LHCN-M2 (cell line): Measurements from ENCODE around the gene TLCD1. TPM values are rescaled to one million over a fixed set of nuclear protein-coding genes. Genes with fewer than 3 reads are reported as not detected.
A peak's percentile ranks its signal among the peaks of the same experiment; 100 is the strongest.

Experiments used
- DNase-seq: peaks from one replicate; pipeline ENCODE4 v3.0.0-alpha.2; 2012; ENCODE audit warnings: low read depth
- polyA plus RNA-seq: library from polyadenylated mRNA; unstranded; fragments of >200 nt; gene quantifications from one replicate; pipeline ENCODE4 v1.2.1, GENCODE V29; 2012; ENCODE audit warnings: missing spikeins
- total RNA-seq: library from RNA; depleted of rRNA; stranded (reverse); fragments of >200 nt; gene quantifications from 2 replicates; pipeline ENCODE4 v1.2.3, GENCODE V29; 2014; rRNA removed

The TLCD1 gene
- 9.2 and 9.9 TPM in 2 replicates for total RNA-seq
- 13.4 TPM for polyA plus RNA-seq

GRCh38 chr17:28726226-28726626 lies at the start of gene TLCD1:
TSS of gene TLCD1 (minus strand) at chr17:28726233. CDS start at chr17:28726097, 136 bp downstream.
- DNase-seq, result no peak

- DNase-seq, result no peak
Observed at GRCh38 chr17:28774206-28774605, 48.2 kb upstream of the TLCD1 start.

GRCh38 chr17:28773736-28774135 lies 47.7 kb upstream of the TLCD1 start:
- DNase-seq, result no peak

GRCh38 chr17:28765038-28765437 lies 39.0 kb upstream of the TLCD1 start:
- peak; percentile 26 for DNase-seq

GRCh38 chr17:28763804-28764266 lies 37.8 kb upstream of the TLCD1 start:
- DNase-seq, result peak; percentile 76

- DNase-seq, result no peak
Observed at GRCh38 chr17:28763137-28763799, 37.2 kb upstream of the TLCD1 start.

GRCh38 chr17:28760601-28761562 lies 34.8 kb upstream of the TLCD1 start:
- no peak for DNase-seq

GRCh38 chr17:28759256-28759865 lies 33.3 kb upstream of the TLCD1 start:
- DNase-seq, result no peak

- DNase-seq, result no peak
Observed at GRCh38 chr17:28758411-28759121, 32.5 kb upstream of the TLCD1 start.

- DNase-seq, result no peak
Observed at GRCh38 chr17:28756049-28756804, 30.2 kb upstream of the TLCD1 start.

GRCh38 chr17:28755486-28755885 lies 29.5 kb upstream of the TLCD1 start:
- DNase-seq, result peak; percentile 61

- DNase-seq, result no peak
Observed at GRCh38 chr17:28751600-28752366, 25.8 kb upstream of the TLCD1 start.

- DNase-seq, result peak; percentile 86
Observed at GRCh38 chr17:28750178-28751047, 24.4 kb upstream of the TLCD1 start.

- no peak for DNase-seq
Observed at GRCh38 chr17:28749516-28750177, 23.6 kb upstream of the TLCD1 start.

- no peak for DNase-seq
Observed at GRCh38 chr17:28748852-28749515, 23.0 kb upstream of the TLCD1 start.

GRCh38 chr17:28747801-28748750 lies 22.0 kb upstream of the TLCD1 start:
- DNase-seq, result no peak
